Pulmonary artery endothelial cell (primary cell): ENCODE data around the gene PRUNE1. TPM values are rescaled to one million over a fixed set of nuclear protein-coding genes. Genes with fewer than 3 reads are reported as not detected.
A peak's percentile ranks its signal among the peaks of the same experiment; 100 is the strongest.

Experiments used
- DNase-seq: peaks from one replicate; pipeline ENCODE4 v3.0.0-alpha.2; 2011; ENCODE audit warnings: low read depth, low spot score
- total RNA-seq: library from RNA; depleted of rRNA; stranded (reverse); fragments of >200 nt; gene quantifications from 2 replicates; pipeline ENCODE4 v1.2.3, GENCODE V29; 2014

The PRUNE1 gene
- 4.1 and 7.7 TPM in 2 replicates for total RNA-seq

GRCh38 chr1:151008244-151009205 is at the start of gene PRUNE1:
Gene PRUNE1, plus strand, starts transcription at chr1:151008449. Its CDS starts 184 bp downstream, at chr1:151008633.
- DNase-seq: peak; percentile 95

GRCh38 chr1:150960646-150961045 is 47.6 kb upstream of the PRUNE1 start:
- no peak for DNase-seq

GRCh38 chr1:150961756-150962155 is 46.5 kb upstream of the PRUNE1 start:
- DNase-seq: no peak

- DNase-seq: no peak
Measured at GRCh38 chr1:150963321-150964163, 44.7 kb upstream of the PRUNE1 start.

- DNase-seq: no peak
Measured at GRCh38 chr1:150964164-150964489, 44.1 kb upstream of the PRUNE1 start.

- no peak for DNase-seq
Measured at GRCh38 chr1:150965605-150966004, 42.6 kb upstream of the PRUNE1 start.

GRCh38 chr1:150966011-150966410 is 42.2 kb upstream of the PRUNE1 start:
- DNase-seq: no peak

- DNase-seq: no peak
Measured at GRCh38 chr1:150967936-150968335, 40.3 kb upstream of the PRUNE1 start.

GRCh38 chr1:150968491-150968890 is 39.8 kb upstream of the PRUNE1 start:
- DNase-seq: no peak

GRCh38 chr1:150969626-150970025 is 38.6 kb upstream of the PRUNE1 start:
- DNase-seq: no peak

GRCh38 chr1:150970808-150971582 is 37.3 kb upstream of the PRUNE1 start:
- no peak for DNase-seq

- no peak for DNase-seq
Measured at GRCh38 chr1:150971583-150972416, 36.4 kb upstream of the PRUNE1 start.

- DNase-seq: no peak
Measured at GRCh38 chr1:150972417-150972940, 35.8 kb upstream of the PRUNE1 start.

- no peak for DNase-seq
Measured at GRCh38 chr1:150973258-150973835, 34.9 kb upstream of the PRUNE1 start.

- no peak for DNase-seq
Measured at GRCh38 chr1:150973836-150974579, 34.2 kb upstream of the PRUNE1 start.

GRCh38 chr1:150974580-150975478 is 33.4 kb upstream of the PRUNE1 start, which contains the start of gene CERS2:
Gene CERS2, minus strand, starts transcription at chr1:150974835. Its CDS starts 5,745 bp downstream, at chr1:150969090.
- DNase-seq: peak; percentile 27

GRCh38 chr1:150976401-150976821 is 31.8 kb upstream of the PRUNE1 start:
- DNase-seq: no peak
